Spinal cord (tissue), 10 donors: ENCODE results near the gene MACIR. TPM values are rescaled to one million over a fixed set of nuclear protein-coding genes. Genes with fewer than 3 reads are reported as not detected.

Source experiments
- DNase-seq, 6 donors: peaks; one replicate each; pipeline versions ENCODE4 v3.0.0 to v3.0.0-alpha.2; 2013 to 2015; ENCODE audit warnings: low spot score in 6 of 6, low read depth in 4 of 6
- H3K27ac ChIP-seq: one replicate; pipeline ENCODE4 v1.5.1; 2013; ENCODE audit warnings: low read depth, low read length, control low read depth
- H3K27me3 ChIP-seq: one replicate; pipeline ENCODE4 v1.6.1; 2013; ENCODE audit warnings: low read length; ENCODE audit not compliant: control insufficient read depth, insufficient read depth
- H3K36me3 ChIP-seq: one replicate; pipeline ENCODE4 v1.6.1; 2013; ENCODE audit warnings: low read length; ENCODE audit not compliant: control insufficient read depth, insufficient read depth
- H3K4me1 ChIP-seq: one replicate; pipeline ENCODE4 v1.6.1; 2013; ENCODE audit warnings: low read length; ENCODE audit not compliant: control insufficient read depth, insufficient read depth
- H3K4me3 ChIP-seq: one replicate; pipeline ENCODE4 v1.5.1; 2013; ENCODE audit warnings: low read depth, low read length, control low read depth
- H3K9me3 ChIP-seq: one replicate; pipeline ENCODE4 v1.6.1; 2013; ENCODE audit warnings: low read length; ENCODE audit not compliant: control insufficient read depth, insufficient read depth
- WGBS: methylation state at CpG from one replicate; pipeline ENCODE4 v1.1.5; 2013; ENCODE audit warnings: missing lambda C conversion rate; ENCODE audit not compliant: insufficient coverage; 5-methylcytosine and 5-hydroxymethylcytosine counted together
- polyA plus RNA-seq, 2 donors: library from polyadenylated mRNA; unstranded; fragments of 120-200 nt; gene quantifications; one replicate each; pipeline ENCODE4 v1.2.1, GENCODE V29; 2013; ENCODE audit not compliant: insufficient read length in 2 of 2
- total RNA-seq, 2 donors: library from RNA; depleted of rRNA in 1 of 2; stranded (reverse); fragments of 120-200 nt in 1 of 2; fragments of >200 nt in 1 of 2; gene quantifications; one replicate each; pipeline versions ENCODE4 v1.2.3 to v1.2.4, GENCODE V29; 2013 to 2014
- donor health status: healthy.

MACIR gene
- total and polyA plus RNA-seq, 4 donors = 22.2 to 48.7 (median 37.0) TPM

DNA sequence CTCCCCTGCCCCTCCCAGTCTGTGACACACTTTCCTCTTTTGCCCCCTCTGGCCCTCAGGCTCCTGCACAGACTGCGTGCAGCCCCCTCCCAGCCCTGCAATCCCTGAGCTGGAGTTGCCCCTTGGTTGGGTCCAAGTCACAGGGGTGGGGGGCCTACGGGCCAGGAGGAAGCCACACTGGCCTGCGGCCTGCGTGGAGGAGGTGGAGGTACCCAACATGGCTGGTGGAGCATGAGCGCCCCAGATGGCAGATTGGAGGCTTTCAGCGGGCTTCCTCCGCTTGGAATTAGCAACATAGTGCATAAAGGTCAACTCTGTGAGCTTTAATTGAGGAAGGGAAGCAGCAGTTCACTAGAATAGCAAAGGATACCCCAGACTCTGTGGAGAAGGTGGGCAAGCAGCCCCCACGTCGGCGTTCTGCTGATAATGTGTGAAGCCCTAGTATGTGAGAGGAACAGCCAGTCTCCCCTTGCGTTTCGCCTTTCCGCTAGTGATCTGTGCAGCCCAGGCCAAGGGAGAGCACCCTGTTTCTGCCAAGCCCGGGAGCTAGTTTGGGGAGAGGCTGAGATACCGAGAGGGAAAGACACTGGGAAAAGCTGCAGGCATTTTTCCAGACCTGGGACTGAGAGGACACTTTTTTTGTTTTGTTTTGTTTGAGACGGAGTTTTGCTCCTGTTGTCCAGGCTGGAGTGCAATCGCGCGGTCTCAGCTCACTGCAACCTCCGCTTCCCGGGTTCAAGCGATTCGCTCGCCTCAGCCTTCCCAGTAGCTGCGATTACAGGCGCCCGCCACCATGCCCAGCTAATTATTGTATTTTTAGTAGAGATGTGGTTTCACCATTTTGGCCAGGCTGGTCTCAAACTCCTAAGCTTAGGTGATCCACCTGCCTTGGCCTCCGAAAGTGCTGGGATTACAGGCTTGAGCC lies 35.3 kb upstream of the MACIR start:
- peaks cover 2% of the 10 kb centered on the region for H3K36me3 ChIP-seq
- H3K27me3 ChIP-seq = no peaks in the 10 kb centered on the region
- no peak overlapping the region for H3K27ac ChIP-seq
- H3K4me3 ChIP-seq = no peak overlapping the region
- H3K9me3 ChIP-seq = no peaks in the 10 kb centered on the region
- WGBS = 93% methylated on average over 23 of the region's 28 CpGs
- DNase-seq = no peak
- H3K4me1 ChIP-seq = no peaks in the 10 kb centered on the region

DNA sequence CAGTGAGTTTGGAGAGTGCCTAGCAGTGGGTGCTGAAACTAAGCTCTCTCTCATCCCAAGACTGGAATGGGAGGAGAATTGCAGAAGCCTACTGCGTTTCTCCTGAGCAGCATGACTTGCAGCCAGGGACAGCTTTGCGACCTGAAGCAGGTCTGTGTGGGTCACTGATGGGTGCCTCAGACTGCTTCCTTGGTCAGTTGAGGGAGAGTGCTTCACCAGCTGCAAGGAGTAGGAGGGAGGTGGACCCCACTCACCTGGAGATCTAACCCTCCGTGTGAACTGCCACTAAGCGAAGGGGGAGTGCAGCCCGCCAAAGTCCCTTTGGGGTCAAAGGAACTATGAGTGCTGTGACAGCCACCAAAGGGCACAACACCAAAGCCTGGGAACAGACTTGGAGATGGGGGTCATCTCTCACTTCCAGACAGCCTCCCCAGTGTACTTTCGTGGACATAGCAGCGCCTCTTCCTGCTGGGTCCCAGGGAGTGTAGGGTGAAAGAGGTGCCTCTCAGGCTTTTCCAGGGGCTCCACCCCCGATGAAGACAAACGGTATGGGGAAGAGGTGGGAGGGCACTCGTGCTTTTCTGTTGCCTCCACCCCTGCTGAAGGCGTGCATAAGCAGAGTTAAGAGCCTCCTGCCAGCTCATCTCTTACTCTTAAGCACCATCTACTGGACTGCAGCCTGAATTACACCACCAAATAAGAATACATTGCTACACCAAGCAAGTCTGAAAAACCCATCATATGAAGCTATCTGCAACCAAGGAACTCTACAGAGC lies 34.3 kb upstream of the MACIR start:
- DNase-seq = peak in 3 of 6 donors; percentile 12 to 68 (median 49)
- Histone ChIP-seq H3K27ac (no peak overlapping the region), H3K4me3 (no peak overlapping the region), H3K9me3 (no peaks in the 10 kb centered on the region), H3K27me3 (no peaks in the 10 kb centered on the region), H3K4me1 (no peaks in the 10 kb centered on the region), H3K36me3 (peaks cover 2% of the 10 kb centered on the region)
- whole genome bisulfite sequencing = 74% methylated on average over 9 of the region's 11 CpGs

DNA sequence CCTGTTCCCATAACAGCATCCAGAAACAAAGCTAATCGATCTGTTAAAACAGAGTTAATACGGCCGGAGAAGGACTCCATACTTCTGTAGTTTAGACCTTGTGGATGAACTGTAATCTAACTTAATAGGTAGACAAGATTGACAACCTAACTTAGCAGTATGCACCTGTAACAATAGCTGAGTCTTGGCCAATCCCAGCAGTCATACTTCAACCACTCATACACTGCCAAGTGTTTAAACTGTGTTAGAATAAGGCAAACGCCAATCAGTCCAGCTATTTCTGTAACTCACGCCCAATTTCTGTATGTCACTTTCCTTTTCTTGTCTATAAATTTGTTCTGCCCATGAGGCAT lies 33.7 kb upstream of the MACIR start:
- no CpG with 5 or more reads among the region's 5 CpGs for WGBS
- no peaks in the 10 kb centered on the region for H3K4me1 ChIP-seq

DNA sequence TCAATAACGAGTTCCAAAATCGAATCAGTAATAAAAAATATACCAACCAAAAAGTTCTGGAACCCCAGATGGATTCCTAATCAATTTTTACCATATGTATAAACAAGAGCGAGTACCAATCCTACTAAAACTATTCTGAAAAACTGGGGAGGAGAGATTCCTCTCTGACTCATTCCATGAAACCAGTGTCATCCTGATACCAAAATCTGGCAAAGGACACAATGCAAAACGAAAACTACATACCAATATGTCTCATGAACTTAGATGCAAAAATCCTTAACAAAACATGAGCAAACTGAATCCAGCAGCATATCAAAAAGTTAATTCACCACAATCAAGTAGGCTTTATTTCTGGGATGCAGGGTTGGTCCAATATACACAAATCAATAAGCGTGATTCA lies 30.5 kb upstream of the MACIR start:
- no peak overlapping the region for H3K27ac ChIP-seq
- WGBS = 100% methylated on average over 2 of the region's 5 CpGs
- H3K9me3 ChIP-seq = peaks cover 2% of the 10 kb centered on the region
- H3K36me3 ChIP-seq = peaks cover 1% of the 10 kb centered on the region
- no peak overlapping the region for H3K4me3 ChIP-seq
- H3K4me1 ChIP-seq = no peaks in the 10 kb centered on the region
- no peaks in the 10 kb centered on the region for H3K27me3 ChIP-seq
- DNase-seq = no peak

More for the DNA sequence above, 33.7 kb upstream of the MACIR start:
- H3K4me3 ChIP-seq = no peak overlapping the region
- no peaks in the 10 kb centered on the region for H3K9me3 ChIP-seq
- H3K36me3 ChIP-seq = peaks cover 2% of the 10 kb centered on the region
- no peak overlapping the region for H3K27ac ChIP-seq
- no peak for DNase-seq
- no peaks in the 10 kb centered on the region for H3K27me3 ChIP-seq

GRCh38 chr5:103228588-103228987 lies 30.0 kb upstream of the MACIR start:
- H3K36me3 ChIP-seq = no peaks in the 10 kb centered on the region
- no peaks in the 10 kb centered on the region for H3K4me1 ChIP-seq
- no peak overlapping the region for H3K27ac ChIP-seq
- DNase-seq = no peak
- 100% methylated on average over 1 of the region's 1 CpG for WGBS
- no peak overlapping the region for H3K4me3 ChIP-seq
- H3K27me3 ChIP-seq = no peaks in the 10 kb centered on the region
- H3K9me3 ChIP-seq = peaks cover 2% of the 10 kb centered on the region

DNA sequence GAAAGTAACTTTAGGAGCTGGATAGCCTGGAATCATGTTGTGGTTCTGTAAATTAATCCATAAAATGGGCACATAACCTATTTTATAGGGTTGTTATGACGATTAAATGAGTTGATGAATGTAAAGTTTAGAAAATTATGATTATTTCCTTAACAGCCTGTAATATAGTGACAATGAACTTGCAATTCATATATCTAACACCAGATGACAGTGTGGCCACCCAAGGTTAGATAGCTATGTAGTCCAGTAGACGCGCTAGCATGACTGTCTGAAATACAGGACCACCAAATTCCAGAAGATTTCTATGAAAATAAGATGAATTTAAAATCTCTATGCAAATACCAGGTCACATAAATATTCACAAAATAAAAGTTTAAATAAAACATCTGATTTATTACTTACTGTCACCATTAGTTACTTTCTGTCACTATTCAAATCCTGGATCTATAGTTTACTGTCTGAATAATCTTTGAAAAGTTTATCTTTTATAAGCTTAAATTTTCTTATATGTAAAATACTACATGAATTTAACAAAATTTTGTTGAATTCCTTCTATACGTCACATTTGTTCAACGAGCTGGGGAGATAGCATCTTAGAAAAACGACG lies 26.1 kb upstream of the MACIR start:
- peak in 1 of 6 donors; percentile 15 for DNase-seq
- no peak overlapping the region for H3K4me3 ChIP-seq
- WGBS = no CpG with 5 or more reads among the region's 7 CpGs

DNA sequence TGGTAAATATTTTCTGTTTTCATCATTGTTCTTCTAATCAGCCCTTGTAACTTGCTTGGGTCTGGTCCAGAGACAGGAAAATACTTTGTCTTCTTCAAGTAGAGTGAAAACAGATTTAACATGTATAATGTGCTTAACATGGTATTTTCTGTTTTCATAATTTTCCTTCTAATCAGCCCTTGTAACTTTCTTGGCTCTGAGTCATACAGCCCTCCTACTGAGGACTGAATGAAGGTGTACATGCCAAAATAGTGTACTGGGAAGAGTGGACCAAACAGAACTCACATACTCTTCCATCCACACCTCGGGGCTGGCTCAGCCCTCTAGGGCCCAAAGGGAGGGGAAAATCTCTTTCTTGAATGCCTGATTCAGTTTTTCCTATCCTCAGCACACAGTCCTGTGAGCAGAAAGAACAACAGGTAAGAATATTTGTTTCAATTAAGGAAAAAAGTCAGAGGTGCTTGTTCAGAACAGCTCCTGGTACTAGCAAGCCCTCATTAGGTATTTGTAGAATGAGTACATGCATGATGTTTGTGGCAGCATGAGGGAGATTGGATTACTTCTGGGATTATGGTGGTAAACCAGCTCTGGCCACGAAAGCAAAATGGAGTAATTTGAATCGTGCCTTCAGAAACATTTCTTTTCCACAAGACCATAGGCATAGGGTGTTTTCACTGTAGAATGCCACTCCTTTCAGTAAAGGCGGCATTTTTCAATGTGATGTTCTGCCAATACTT lies 24.2 kb upstream of the MACIR start:
- H3K27ac ChIP-seq = no peak overlapping the region

More for the DNA sequence above, 26.1 kb upstream of the MACIR start:
- Histone ChIP-seq H3K27ac (no peak overlapping the region), H3K9me3 (peaks cover 2% of the 10 kb centered on the region), H3K36me3 (no peaks in the 10 kb centered on the region), H3K27me3 (no peaks in the 10 kb centered on the region), H3K4me1 (no peaks in the 10 kb centered on the region)

GRCh38 chr5:103235891-103236290 lies 22.7 kb upstream of the MACIR start:
- Histone ChIP-seq H3K9me3 (peaks cover 2% of the 10 kb centered on the region), H3K27ac (no peak overlapping the region), H3K4me3 (no peak overlapping the region), H3K36me3 (no peaks in the 10 kb centered on the region), H3K27me3 (no peaks in the 10 kb centered on the region), H3K4me1 (no peaks in the 10 kb centered on the region)
- WGBS = no CpG with 5 or more reads among the region's 1 CpG
- no peak for DNase-seq

More for the DNA sequence above, 24.2 kb upstream of the MACIR start:
- no peak overlapping the region for H3K4me3 ChIP-seq
- no peak for DNase-seq
- no CpG with 5 or more reads among the region's 4 CpGs for WGBS
- no peaks in the 10 kb centered on the region for H3K4me1 ChIP-seq
- H3K9me3 ChIP-seq = peaks cover 2% of the 10 kb centered on the region
- no peaks in the 10 kb centered on the region for H3K36me3 ChIP-seq
- no peaks in the 10 kb centered on the region for H3K27me3 ChIP-seq

DNA sequence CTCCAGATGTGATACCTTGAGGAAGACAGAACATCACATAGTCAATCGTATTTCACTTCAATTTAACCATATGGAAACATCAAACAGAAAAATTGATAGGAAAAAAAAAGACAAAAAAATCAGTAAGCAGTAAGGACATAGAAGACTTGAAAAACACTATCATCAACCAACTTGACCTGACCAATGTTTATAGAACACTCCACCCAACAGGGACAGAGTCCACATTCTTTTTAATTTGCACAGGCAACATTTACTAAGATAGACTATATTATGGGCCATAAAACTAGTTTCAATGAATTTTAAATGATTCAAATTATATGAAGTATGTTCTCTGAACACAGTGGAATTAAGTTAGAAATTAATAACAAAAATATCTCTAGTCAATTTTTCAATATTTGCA lies 20.8 kb upstream of the MACIR start:
- Histone ChIP-seq H3K27ac (no peak overlapping the region), H3K4me1 (no peaks in the 10 kb centered on the region)
- no CpG with 5 or more reads among the region's 1 CpG for WGBS

More for the DNA sequence above, 20.8 kb upstream of the MACIR start:
- Histone ChIP-seq H3K36me3 (no peaks in the 10 kb centered on the region), H3K9me3 (no peaks in the 10 kb centered on the region), H3K4me3 (no peak overlapping the region), H3K27me3 (no peaks in the 10 kb centered on the region)
- DNase-seq = no peak
